GM23338 (cell line): ENCODE data around the gene TOMM40L. TPM values are rescaled to one million over a fixed set of nuclear protein-coding genes. Genes with fewer than 3 reads are reported as not detected.

Experiments
- ATAC-seq: fragments of 200-7000 bp; cut with Tn5 transposase; 3 replicates; pipeline ENCODE4 v1.9.1; 2020
- DNase-seq: peaks from one replicate; pipeline ENCODE4 v3.0.0-alpha.2; 2015; ENCODE audit warnings: low spot score
- H2AFZ ChIP-seq: fragments of 200-600 bp; sonication (generic); 2 replicates; pipeline ENCODE4 v1.8.0; 2016; ENCODE audit warnings: antibody characterized with exemption, mild to moderate bottlenecking, moderate library complexity
- H3F3A ChIP-seq: fragments of 200-600 bp; sonication (generic); replicated peaks from 2 replicates; pipeline ENCODE4 v1.8.0; 2017; ENCODE audit warnings: antibody characterized with exemption, mixed run types, low read depth
- H3K27ac ChIP-seq: fragments of 200-600 bp; sonication (generic); 2 replicates; pipeline ENCODE4 v1.6.1; 2016; ENCODE audit warnings: low read depth
- H3K27me3 ChIP-seq: fragments of 200-600 bp; sonication (generic); 2 replicates; pipeline ENCODE4 v1.8.0; 2016; ENCODE audit warnings: mild to moderate bottlenecking, mixed run types, moderate library complexity; ENCODE audit not compliant: insufficient read depth
- H3K36me3 ChIP-seq: fragments of 200-600 bp; sonication (generic); 2 replicates; pipeline ENCODE4 v1.8.0; 2016; ENCODE audit warnings: mild to moderate bottlenecking; ENCODE audit not compliant: insufficient read depth
- H3K4me1 ChIP-seq: fragments of 200-600 bp; sonication (generic); 2 replicates; pipeline ENCODE4 v1.8.0; 2016; ENCODE audit warnings: mild to moderate bottlenecking, moderate library complexity; ENCODE audit not compliant: insufficient read depth
- H3K4me2 ChIP-seq: fragments of 200-600 bp; sonication (generic); 2 replicates; pipeline ENCODE4 v1.7.1; 2017; ENCODE audit warnings: mixed run types
- H3K4me3 ChIP-seq: fragments of 200-600 bp; sonication (generic); 2 replicates; pipeline ENCODE4 v1.6.1; 2016; ENCODE audit warnings: mixed run types
- H3K79me2 ChIP-seq: fragments of 200-600 bp; sonication (generic); replicated peaks from 2 replicates; pipeline ENCODE4 v1.8.0; 2017; ENCODE audit warnings: mild to moderate bottlenecking; ENCODE audit not compliant: insufficient read depth
- H3K9me2 ChIP-seq: fragments of 200-600 bp; sonication (generic); 2 replicates; pipeline ENCODE4 v1.8.0; 2017; ENCODE audit not compliant: insufficient read depth
- H4K20me1 ChIP-seq: fragments of 200-600 bp; sonication (generic); replicated peaks from 2 replicates; pipeline ENCODE4 v1.8.0; 2017; ENCODE audit warnings: mild to moderate bottlenecking; ENCODE audit not compliant: insufficient read depth
- H3K27ac Mint-ChIP-seq: 2 replicates; pipeline ENCODE4 v1.8.0; 2020; ENCODE audit warnings: inconsistent platforms, mild to moderate bottlenecking, moderate library complexity, mixed read lengths
- H3K27me3 Mint-ChIP-seq: 3 replicates; pipeline ENCODE4 v1.8.0; 2022; ENCODE audit warnings: low read depth, mild to moderate bottlenecking, moderate library complexity, mixed read lengths, inconsistent platforms; ENCODE audit not compliant: insufficient read depth, poor library complexity
- H3K36me3 Mint-ChIP-seq: 3 replicates; pipeline ENCODE4 v1.8.0; 2021; ENCODE audit warnings: low read depth, mild to moderate bottlenecking, inconsistent platforms, moderate library complexity, mixed read lengths
- H3K4me1 Mint-ChIP-seq: 3 replicates; pipeline ENCODE4 v1.8.0; 2020; ENCODE audit warnings: mild to moderate bottlenecking, inconsistent platforms, mixed read lengths
- H3K4me3 Mint-ChIP-seq: 3 replicates; pipeline ENCODE4 v1.8.0; 2021; ENCODE audit warnings: moderate library complexity, mild to moderate bottlenecking, inconsistent platforms, mixed read lengths
- H3K9me3 Mint-ChIP-seq: 3 replicates; pipeline ENCODE4 v1.8.0; 2020; ENCODE audit warnings: moderate library complexity, mild to moderate bottlenecking, inconsistent platforms, mixed read lengths
- CREB1 ChIP-seq: fragments of 250-450 bp; sonication (Bioruptor Pico); IDR thresholded peaks from 2 replicates; pipeline ENCODE4 v1.5.0; 2020; ENCODE audit warnings: low read depth, mild to moderate bottlenecking, moderate library complexity
- EZH2 ChIP-seq: fragments of 200-600 bp; sonication (generic); IDR thresholded peaks from one replicate; pipeline ENCODE4 v1.8.0; 2017; ENCODE audit warnings: antibody characterized with exemption, mild to moderate bottlenecking, low read depth; ENCODE audit not compliant: unreplicated experiment
- EZH2phosphoT487 ChIP-seq: fragments of 200-600 bp; sonication (generic); IDR thresholded peaks from one replicate; pipeline ENCODE4 v1.8.1; 2018; ENCODE audit warnings: antibody characterized with exemption; ENCODE audit not compliant: unreplicated experiment
- JUNB ChIP-seq: IDR thresholded peaks from one replicate; pipeline ENCODE4 v1.6.1; 2016; ENCODE audit warnings: antibody characterized with exemption; ENCODE audit not compliant: unreplicated experiment
- NANOG ChIP-seq: IDR thresholded peaks from 2 replicates; pipeline ENCODE4 v1.6.1; 2016; ENCODE audit warnings: antibody characterized with exemption, borderline replicate concordance
- POLR2AphosphoS5 ChIP-seq: IDR thresholded peaks from 2 replicates; pipeline ENCODE4 v1.6.1; 2016; ENCODE audit warnings: antibody characterized with exemption, low read depth
- STAT1 ChIP-seq: IDR thresholded peaks from one replicate; pipeline ENCODE4 v1.6.1; 2016; ENCODE audit warnings: antibody characterized with exemption; ENCODE audit not compliant: unreplicated experiment
- ZNF114 ChIP-seq: fragments of 250-450 bp; sonication (Bioruptor Pico); IDR thresholded peaks from 2 replicates; pipeline ENCODE4 v1.5.0; 2020; ENCODE audit warnings: mild to moderate bottlenecking, moderate library complexity
- polyA plus RNA-seq: library from polyadenylated mRNA; unstranded; fragments of >200 nt; fragmentation: Nextera tagmentation; extraction: Ambion mirVana; gene quantifications from 2 replicates; pipeline ENCODE4 v1.2.1, GENCODE V29; 2016
- total RNA-seq: library from RNA; depleted of rRNA; stranded (reverse); fragments of >200 nt; shearing (Covaris generic); gene quantifications from 2 replicates; pipeline ENCODE4 v1.2.3, GENCODE V29; 2014
- TF ChIP-seq, protein P1 (sequence below), 2 experiments: fragments of 200-600 bp in 1 of 2; sonication (generic) in 1 of 2; conservative IDR thresholded peaks; 2 replicates each; pipeline versions ENCODE4 v1.5.1 to v1.6.1; 2016 to 2017; ENCODE audit warnings: antibody characterized with exemption in 2 of 2, low read depth in 2 of 2, mild to moderate bottlenecking in 2 of 2, moderate library complexity in 1 of 2
- TF ChIP-seq, protein P2 (sequence below): fragments of 250-450 bp; sonication (Bioruptor Pico); IDR thresholded peaks from 2 replicates; pipeline ENCODE4 v1.5.0; 2020; ENCODE audit warnings: mild to moderate bottlenecking, moderate library complexity
- TF ChIP-seq, protein P3 (sequence below): IDR thresholded peaks from 2 replicates; pipeline ENCODE4 v1.6.1; 2016; ENCODE audit warnings: antibody characterized with exemption
- TF ChIP-seq, protein P4 (sequence below): IDR thresholded peaks from one replicate; pipeline ENCODE4 v1.6.1; 2018; ENCODE audit warnings: antibody characterized with exemption; ENCODE audit not compliant: unreplicated experiment

Gene TOMM40L
- total and polyA plus RNA-seq, 2 experiments from 2014 or later: 6.8 to 12.9 TPM

DNA sequence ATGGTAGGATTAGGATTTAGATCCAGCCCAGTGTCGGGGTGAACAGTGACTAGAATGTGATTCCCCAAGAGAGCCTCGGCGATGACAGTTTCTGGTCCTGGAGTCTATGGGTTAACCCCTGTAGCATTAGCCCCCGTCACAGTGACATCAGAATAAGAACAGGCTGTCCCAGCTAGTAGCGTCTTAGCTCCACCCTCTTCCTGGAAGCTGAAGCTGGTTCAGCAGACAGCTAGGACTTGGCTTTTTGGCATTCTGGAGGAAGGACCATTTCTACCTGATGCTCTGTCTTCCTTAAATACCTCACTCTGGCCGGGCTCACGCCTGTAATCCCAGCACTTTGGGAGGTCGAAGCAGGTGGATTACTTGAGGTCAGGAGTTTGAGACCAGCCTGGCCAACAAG is 18.7 kb upstream of the TOMM40L start:
- no peak overlapping the region for H3K4me2 ChIP-seq
- TF ChIP-seq EZH2: no peak
- no peak for TF ChIP-seq CREB1 (CRISPR knock-in tag)
- TF ChIP-seq JUNB: no peak
- TF ChIP-seq, protein P1, sequence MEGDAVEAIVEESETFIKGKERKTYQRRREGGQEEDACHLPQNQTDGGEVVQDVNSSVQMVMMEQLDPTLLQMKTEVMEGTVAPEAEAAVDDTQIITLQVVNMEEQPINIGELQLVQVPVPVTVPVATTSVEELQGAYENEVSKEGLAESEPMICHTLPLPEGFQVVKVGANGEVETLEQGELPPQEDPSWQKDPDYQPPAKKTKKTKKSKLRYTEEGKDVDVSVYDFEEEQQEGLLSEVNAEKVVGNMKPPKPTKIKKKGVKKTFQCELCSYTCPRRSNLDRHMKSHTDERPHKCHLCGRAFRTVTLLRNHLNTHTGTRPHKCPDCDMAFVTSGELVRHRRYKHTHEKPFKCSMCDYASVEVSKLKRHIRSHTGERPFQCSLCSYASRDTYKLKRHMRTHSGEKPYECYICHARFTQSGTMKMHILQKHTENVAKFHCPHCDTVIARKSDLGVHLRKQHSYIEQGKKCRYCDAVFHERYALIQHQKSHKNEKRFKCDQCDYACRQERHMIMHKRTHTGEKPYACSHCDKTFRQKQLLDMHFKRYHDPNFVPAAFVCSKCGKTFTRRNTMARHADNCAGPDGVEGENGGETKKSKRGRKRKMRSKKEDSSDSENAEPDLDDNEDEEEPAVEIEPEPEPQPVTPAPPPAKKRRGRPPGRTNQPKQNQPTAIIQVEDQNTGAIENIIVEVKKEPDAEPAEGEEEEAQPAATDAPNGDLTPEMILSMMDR (conservative IDR thresholded peaks at IDR 0.05; ENCODE audit: low read depth in 2 of 2): no peak
- TF ChIP-seq, protein P2, sequence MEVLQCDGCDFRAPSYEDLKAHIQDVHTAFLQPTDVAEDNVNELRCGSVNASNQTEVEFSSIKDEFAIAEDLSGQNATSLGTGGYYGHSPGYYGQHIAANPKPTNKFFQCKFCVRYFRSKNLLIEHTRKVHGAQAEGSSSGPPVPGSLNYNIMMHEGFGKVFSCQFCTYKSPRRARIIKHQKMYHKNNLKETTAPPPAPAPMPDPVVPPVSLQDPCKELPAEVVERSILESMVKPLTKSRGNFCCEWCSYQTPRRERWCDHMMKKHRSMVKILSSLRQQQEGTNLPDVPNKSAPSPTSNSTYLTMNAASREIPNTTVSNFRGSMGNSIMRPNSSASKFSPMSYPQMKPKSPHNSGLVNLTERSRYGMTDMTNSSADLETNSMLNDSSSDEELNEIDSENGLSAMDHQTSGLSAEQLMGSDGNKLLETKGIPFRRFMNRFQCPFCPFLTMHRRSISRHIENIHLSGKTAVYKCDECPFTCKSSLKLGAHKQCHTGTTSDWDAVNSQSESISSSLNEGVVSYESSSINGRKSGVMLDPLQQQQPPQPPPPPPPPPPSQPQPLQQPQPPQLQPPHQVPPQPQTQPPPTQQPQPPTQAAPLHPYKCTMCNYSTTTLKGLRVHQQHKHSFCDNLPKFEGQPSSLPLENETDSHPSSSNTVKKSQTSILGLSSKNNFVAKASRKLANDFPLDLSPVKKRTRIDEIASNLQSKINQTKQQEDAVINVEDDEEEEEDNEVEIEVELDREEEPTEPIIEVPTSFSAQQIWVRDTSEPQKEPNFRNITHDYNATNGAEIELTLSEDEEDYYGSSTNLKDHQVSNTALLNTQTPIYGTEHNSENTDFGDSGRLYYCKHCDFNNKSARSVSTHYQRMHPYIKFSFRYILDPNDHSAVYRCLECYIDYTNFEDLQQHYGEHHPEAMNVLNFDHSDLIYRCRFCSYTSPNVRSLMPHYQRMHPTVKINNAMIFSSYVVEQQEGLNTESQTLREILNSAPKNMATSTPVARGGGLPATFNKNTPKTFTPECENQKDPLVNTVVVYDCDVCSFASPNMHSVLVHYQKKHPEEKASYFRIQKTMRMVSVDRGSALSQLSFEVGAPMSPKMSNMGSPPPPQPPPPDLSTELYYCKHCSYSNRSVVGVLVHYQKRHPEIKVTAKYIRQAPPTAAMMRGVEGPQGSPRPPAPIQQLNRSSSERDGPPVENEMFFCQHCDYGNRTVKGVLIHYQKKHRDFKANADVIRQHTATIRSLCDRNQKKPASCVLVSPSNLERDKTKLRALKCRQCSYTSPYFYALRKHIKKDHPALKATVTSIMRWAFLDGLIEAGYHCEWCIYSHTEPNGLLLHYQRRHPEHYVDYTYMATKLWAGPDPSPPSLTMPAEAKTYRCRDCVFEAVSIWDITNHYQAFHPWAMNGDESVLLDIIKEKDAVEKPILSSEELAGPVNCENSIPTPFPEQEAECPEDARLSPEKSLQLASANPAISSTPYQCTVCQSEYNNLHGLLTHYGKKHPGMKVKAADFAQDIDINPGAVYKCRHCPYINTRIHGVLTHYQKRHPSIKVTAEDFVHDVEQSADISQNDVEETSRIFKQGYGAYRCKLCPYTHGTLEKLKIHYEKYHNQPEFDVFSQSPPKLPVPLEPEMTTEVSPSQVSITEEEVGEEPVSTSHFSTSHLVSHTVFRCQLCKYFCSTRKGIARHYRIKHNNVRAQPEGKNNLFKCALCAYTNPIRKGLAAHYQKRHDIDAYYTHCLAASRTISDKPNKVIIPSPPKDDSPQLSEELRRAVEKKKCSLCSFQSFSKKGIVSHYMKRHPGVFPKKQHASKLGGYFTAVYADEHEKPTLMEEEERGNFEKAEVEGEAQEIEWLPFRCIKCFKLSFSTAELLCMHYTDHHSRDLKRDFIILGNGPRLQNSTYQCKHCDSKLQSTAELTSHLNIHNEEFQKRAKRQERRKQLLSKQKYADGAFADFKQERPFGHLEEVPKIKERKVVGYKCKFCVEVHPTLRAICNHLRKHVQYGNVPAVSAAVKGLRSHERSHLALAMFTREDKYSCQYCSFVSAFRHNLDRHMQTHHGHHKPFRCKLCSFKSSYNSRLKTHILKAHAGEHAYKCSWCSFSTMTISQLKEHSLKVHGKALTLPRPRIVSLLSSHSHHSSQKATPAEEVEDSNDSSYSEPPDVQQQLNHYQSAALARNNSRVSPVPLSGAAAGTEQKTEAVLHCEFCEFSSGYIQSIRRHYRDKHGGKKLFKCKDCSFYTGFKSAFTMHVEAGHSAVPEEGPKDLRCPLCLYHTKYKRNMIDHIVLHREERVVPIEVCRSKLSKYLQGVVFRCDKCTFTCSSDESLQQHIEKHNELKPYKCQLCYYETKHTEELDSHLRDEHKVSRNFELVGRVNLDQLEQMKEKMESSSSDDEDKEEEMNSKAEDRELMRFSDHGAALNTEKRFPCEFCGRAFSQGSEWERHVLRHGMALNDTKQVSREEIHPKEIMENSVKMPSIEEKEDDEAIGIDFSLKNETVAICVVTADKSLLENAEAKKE (CRISPR knock-in tag): no peak
- no peak for TF ChIP-seq STAT1
- TF ChIP-seq, protein P3, sequence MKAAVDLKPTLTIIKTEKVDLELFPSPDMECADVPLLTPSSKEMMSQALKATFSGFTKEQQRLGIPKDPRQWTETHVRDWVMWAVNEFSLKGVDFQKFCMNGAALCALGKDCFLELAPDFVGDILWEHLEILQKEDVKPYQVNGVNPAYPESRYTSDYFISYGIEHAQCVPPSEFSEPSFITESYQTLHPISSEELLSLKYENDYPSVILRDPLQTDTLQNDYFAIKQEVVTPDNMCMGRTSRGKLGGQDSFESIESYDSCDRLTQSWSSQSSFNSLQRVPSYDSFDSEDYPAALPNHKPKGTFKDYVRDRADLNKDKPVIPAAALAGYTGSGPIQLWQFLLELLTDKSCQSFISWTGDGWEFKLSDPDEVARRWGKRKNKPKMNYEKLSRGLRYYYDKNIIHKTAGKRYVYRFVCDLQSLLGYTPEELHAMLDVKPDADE: no peak
- TF ChIP-seq, protein P4, sequence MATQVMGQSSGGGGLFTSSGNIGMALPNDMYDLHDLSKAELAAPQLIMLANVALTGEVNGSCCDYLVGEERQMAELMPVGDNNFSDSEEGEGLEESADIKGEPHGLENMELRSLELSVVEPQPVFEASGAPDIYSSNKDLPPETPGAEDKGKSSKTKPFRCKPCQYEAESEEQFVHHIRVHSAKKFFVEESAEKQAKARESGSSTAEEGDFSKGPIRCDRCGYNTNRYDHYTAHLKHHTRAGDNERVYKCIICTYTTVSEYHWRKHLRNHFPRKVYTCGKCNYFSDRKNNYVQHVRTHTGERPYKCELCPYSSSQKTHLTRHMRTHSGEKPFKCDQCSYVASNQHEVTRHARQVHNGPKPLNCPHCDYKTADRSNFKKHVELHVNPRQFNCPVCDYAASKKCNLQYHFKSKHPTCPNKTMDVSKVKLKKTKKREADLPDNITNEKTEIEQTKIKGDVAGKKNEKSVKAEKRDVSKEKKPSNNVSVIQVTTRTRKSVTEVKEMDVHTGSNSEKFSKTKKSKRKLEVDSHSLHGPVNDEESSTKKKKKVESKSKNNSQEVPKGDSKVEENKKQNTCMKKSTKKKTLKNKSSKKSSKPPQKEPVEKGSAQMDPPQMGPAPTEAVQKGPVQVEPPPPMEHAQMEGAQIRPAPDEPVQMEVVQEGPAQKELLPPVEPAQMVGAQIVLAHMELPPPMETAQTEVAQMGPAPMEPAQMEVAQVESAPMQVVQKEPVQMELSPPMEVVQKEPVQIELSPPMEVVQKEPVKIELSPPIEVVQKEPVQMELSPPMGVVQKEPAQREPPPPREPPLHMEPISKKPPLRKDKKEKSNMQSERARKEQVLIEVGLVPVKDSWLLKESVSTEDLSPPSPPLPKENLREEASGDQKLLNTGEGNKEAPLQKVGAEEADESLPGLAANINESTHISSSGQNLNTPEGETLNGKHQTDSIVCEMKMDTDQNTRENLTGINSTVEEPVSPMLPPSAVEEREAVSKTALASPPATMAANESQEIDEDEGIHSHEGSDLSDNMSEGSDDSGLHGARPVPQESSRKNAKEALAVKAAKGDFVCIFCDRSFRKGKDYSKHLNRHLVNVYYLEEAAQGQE: no peak
- TF ChIP-seq NANOG: no peak
- no peak for TF ChIP-seq ZNF114 (CRISPR knock-in tag)
- TF ChIP-seq EZH2phosphoT487: no peak
- TF ChIP-seq POLR2AphosphoS5: no peak
- H3F3A ChIP-seq: peaks cover 41% of the 10 kb centered on the region
- H3K9me3 Mint-ChIP-seq: no peaks in the 10 kb centered on the region
- no peak overlapping the region for H3K4me3 ChIP-seq
- no peaks in the 10 kb centered on the region for H3K9me2 ChIP-seq
- peaks cover 32% of the 10 kb centered on the region for H3K79me2 ChIP-seq
- H3K4me1 ChIP-seq: peaks cover 4% of the 10 kb centered on the region; the same call in 1 of the 2 replicates
- no peak overlapping the region for H3K4me3 Mint-ChIP-seq
- H3K27ac Mint-ChIP-seq: no peak overlapping the region
- DNase-seq (no peak), ATAC-seq (no peak)
- H2AFZ ChIP-seq: no peak overlapping the region
- H3K27me3 Mint-ChIP-seq: peaks cover 1% of the 10 kb centered on the region
- H3K36me3 Mint-ChIP-seq: peaks cover 74% of the 10 kb centered on the region
- H3K36me3 ChIP-seq: peaks cover 46% of the 10 kb centered on the region
- peaks cover 15% of the 10 kb centered on the region for H3K4me1 Mint-ChIP-seq
- no peak overlapping the region for H3K27ac ChIP-seq
- peaks cover 9% of the 10 kb centered on the region; the same call in 1 of the 2 replicates for H4K20me1 ChIP-seq
- H3K27me3 ChIP-seq: no peaks in the 10 kb centered on the region
